Colonic mucosa (tissue), 4 donors: ENCODE measurements around the gene FADS2. TPM values are rescaled to one million over a fixed set of nuclear protein-coding genes. Genes with fewer than 3 reads are reported as not detected.

Experiments
- DNase-seq: peaks from one replicate; pipeline ENCODE4 v3.0.0-alpha.2; 2020
- H3K27ac ChIP-seq: fragments of 200-600 bp; one replicate; pipeline ENCODE4 v1.8.0; 2021
- H3K27me3 ChIP-seq: fragments of 200-600 bp; one replicate; pipeline ENCODE4 v1.8.0; 2021
- H3K36me3 ChIP-seq: fragments of 200-600 bp; one replicate; pipeline ENCODE4 v1.8.0; 2021
- H3K4me1 ChIP-seq: fragments of 200-600 bp; one replicate; pipeline ENCODE4 v1.8.0; 2021; ENCODE audit warnings: mild to moderate bottlenecking
- H3K4me3 ChIP-seq: fragments of 200-600 bp; one replicate; pipeline ENCODE4 v1.8.0; 2021
- H3K9ac ChIP-seq, 2 donors: one replicate each; pipeline ENCODE4 v1.7.0; 2013; ENCODE audit warnings: control low read depth in 2 of 2, low read depth in 2 of 2, low read length in 2 of 2
- H3K9me3 ChIP-seq: fragments of 200-600 bp; one replicate; pipeline ENCODE4 v1.8.0; 2021
- intact Hi-C: fragments of 100-400 bp; cut with DNase I; formaldehyde crosslinking; loops from one replicate; pipeline ENCODE4 v1.14.1; 2022
- total RNA-seq, 2 donors: library from RNA; stranded (reverse); fragmentation: NEBNext Ultra II Directional in 1 of 2; extraction: Animal tissue kit (Norgen Biotek cat#: 25700) in 1 of 2; gene quantifications; one replicate each; pipeline ENCODE4 v1.2.1, GENCODE V29; 2021
- TF ChIP-seq, protein P1 (sequence below): fragments of 200-600 bp; IDR thresholded peaks from one replicate; pipeline ENCODE4 v1.8.0; 2022; ENCODE audit warnings: antibody characterized with exemption, mild to moderate bottlenecking
- donor health status: healthy.
- donor health status: DM: no; HTN: no; CAD: no.
- donor health status: DM: no; HTN: no; CAD: no.

Gene FADS2
- total RNA-seq, 2 donors from 2014 or later: 13.9 to 38.6 TPM

DNA sequence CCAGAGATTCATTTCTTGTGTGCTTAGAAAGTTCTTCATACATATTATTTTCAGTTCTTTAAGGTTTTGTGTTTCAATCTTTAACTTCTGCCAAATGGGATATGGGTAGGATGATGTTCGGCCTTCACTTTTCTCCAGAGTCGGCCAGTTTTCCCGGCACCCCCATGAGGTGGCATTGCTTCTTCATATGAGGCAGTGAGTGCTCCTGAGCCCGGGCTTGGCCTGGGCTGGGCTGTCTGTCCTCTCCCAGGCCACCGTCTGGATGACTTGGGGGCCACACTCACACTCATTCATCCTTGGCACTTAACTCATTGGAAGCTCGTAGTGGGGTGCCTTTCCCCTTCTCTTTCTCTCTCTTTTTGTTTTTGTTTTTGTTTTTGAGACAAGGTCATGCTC, 23.8 kb downstream of the FADS2 start:
- Histone ChIP-seq H3K9ac (no peak overlapping the region), H3K27ac (no peak overlapping the region), H3K4me3 (no peak overlapping the region), H3K36me3 (no peaks in the 10 kb centered on the region), H3K4me1 (no peaks in the 10 kb centered on the region), H3K27me3 (no peaks in the 10 kb centered on the region), H3K9me3 (no peaks in the 10 kb centered on the region)
- intact Hi-C loops: no loop called here
- TF ChIP-seq, protein P1, sequence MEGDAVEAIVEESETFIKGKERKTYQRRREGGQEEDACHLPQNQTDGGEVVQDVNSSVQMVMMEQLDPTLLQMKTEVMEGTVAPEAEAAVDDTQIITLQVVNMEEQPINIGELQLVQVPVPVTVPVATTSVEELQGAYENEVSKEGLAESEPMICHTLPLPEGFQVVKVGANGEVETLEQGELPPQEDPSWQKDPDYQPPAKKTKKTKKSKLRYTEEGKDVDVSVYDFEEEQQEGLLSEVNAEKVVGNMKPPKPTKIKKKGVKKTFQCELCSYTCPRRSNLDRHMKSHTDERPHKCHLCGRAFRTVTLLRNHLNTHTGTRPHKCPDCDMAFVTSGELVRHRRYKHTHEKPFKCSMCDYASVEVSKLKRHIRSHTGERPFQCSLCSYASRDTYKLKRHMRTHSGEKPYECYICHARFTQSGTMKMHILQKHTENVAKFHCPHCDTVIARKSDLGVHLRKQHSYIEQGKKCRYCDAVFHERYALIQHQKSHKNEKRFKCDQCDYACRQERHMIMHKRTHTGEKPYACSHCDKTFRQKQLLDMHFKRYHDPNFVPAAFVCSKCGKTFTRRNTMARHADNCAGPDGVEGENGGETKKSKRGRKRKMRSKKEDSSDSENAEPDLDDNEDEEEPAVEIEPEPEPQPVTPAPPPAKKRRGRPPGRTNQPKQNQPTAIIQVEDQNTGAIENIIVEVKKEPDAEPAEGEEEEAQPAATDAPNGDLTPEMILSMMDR: no peak
- no peak for DNase-seq

DNA sequence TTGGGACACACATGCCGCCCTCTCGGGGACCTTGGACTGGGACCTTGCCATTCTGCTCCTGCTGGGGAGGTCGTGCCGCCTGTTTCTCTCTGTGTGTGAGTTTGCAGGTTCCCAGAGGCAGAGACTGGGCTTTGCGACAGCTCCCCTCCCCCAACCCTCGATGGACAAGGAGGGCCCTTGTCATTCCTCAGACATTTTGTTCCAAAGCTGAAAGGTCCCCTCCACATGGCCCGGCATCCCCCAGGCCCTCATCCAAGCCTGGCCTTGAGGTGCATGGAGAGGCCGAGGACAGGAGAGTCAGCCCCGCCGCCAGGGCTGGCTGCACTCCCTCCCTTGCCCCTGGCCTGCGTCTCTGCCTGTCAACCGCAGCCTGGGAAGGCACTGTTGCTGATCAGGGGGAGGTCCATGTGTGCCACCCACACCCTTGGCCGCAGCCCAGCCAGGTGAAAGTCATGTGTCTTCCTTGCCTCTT, 25.6 kb downstream of the FADS2 start:
- Histone ChIP-seq H3K27ac (no peak overlapping the region), H3K4me3 (no peak overlapping the region), H3K4me1 (no peaks in the 10 kb centered on the region), H3K36me3 (no peaks in the 10 kb centered on the region), H3K9me3 (no peaks in the 10 kb centered on the region), H3K9ac (no peak overlapping the region), H3K27me3 (no peaks in the 10 kb centered on the region)
- intact Hi-C loops: no loop called here
- no peak for DNase-seq
- TF ChIP-seq, protein P1: no peak

DNA sequence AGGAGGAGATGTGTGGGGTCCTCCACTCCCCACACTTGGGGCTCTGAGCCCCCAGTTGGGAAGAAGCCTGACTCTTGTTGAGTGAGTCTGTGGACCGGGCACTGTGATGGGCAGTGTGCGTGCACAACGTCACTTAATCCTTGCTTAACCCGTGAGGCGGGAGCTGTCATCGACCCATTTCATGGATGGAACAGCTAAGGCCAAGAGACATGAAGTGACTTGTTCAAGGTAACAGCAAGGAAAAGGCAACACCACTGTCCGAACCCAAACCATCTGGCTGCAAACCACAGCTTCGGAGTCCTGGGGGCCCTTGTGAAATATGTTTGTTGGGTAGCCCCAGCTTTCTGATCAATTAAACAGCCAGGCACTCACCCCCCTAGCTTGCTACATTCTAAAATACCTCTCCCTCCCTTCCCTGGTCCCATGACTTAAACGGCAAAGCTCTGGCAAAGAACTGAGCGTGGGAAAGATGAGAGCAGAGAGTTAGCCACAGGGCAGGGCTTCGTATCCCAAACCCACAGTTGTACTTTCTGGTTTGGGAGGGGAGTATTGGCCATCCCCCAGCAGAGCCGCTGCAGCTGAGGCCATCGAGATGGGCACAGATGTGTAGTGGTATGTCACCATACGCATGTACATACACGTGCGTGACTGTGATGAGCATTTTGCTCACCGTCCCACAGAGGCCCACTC, 26.3 kb downstream of the FADS2 start:
- Histone ChIP-seq H3K9ac (no peak overlapping the region), H3K27ac (no peak overlapping the region)

DNA sequence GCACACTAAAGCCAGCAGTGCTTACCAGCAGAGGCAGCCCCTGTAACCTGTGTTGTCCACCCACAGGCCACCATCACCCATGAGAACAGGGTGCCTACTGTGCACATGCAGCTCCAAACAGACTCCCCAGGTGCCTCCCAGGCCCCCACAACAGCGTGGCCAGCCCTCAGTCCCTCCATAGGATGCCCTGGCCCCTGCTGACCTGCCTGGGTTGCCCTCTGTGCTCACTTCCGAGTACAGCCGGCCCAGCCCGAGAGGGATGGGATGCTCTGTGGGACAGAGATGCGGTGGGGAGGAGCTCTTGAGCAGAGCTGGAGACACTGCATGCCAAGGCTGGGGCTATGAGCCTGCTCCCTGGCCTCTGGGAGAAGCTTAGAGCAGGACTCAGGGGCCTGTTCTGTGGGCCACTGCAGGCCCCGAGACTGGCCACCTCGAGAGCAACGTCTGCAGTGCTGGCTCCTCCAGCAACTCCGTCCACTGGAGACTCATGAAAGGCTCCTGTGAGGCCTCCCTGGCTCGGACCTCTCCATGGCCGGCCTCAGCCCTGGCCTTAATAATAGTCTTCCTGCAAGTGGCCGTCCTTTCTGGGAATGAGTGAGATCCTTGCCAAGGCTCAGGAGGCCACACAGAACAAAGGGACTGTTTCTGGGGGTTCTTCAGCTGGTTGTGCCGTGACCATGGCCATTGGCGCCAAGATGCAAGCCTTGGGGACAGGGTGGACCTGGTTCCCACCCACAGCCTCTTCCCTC, 27.0 kb downstream of the FADS2 start:
- no peaks in the 10 kb centered on the region for H3K4me1 ChIP-seq
- no peak overlapping the region for H3K9ac ChIP-seq
- DNase-seq: no peak
- H3K27ac ChIP-seq: no peak overlapping the region
- TF ChIP-seq, protein P1: no peak
- H3K36me3 ChIP-seq: no peaks in the 10 kb centered on the region
- no peaks in the 10 kb centered on the region for H3K9me3 ChIP-seq
- H3K4me3 ChIP-seq: no peak overlapping the region
- intact Hi-C loops: no loop called here
- no peaks in the 10 kb centered on the region for H3K27me3 ChIP-seq

More for the DNA sequence above, 26.3 kb downstream of the FADS2 start:
- no peaks in the 10 kb centered on the region for H3K27me3 ChIP-seq
- intact Hi-C loops: no loop called here
- H3K4me3 ChIP-seq: no peak overlapping the region
- no peaks in the 10 kb centered on the region for H3K4me1 ChIP-seq
- TF ChIP-seq, protein P1: no peak
- DNase-seq: no peak
- no peaks in the 10 kb centered on the region for H3K9me3 ChIP-seq
- no peaks in the 10 kb centered on the region for H3K36me3 ChIP-seq

DNA sequence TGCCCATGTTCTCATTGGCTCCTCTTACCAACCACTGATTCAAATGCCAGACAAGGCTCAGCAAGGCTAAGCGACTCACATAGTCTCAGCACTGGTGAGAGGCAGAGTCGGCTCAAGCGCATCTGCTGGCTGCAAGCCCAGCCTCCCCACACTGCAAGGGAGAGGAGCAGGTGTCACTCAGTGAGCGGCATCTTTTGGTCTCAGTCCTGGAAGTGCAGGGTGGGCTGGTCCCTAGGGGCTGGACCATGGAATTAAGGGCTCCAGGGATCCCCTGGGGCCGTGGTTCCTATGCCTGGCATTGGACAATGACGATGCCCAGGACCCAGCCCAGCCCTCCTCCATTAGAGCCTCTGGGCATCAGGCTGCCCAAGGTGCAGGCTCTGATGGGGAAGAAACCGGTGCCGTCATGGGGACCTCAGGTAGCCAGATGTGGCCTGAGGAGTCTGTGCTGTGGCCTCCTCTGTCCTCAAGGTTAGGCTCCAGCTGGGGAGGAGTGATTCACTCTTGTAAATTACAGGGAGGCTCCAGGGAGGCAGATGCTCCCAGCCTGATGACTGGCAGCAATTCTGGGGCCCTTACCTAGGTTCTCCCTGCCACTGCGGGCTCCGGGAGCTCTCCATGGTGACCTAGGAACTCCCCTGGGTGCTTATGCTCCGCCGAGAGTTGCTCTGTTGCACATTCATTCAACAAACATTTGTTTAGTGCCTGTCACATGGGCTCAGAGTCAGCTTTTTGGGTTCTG, 28.0 kb downstream of the FADS2 start:
- no peaks in the 10 kb centered on the region for H3K9me3 ChIP-seq
- no peak overlapping the region for H3K4me3 ChIP-seq
- no peaks in the 10 kb centered on the region for H3K4me1 ChIP-seq
- TF ChIP-seq, protein P1: no peak
- H3K27ac ChIP-seq: no peak overlapping the region
- no peak overlapping the region for H3K9ac ChIP-seq
- H3K27me3 ChIP-seq: no peaks in the 10 kb centered on the region
- intact Hi-C loops: no loop called here
- no peak for DNase-seq
- no peaks in the 10 kb centered on the region for H3K36me3 ChIP-seq
